Ramos (cell line): ENCODE measurements around the gene RIPK3.
"Not testable (repeated sequence)": the region's sequence is repeated elsewhere in the genome, so short reads cannot be mapped to it uniquely, and the experiment has no call there.

ENCODE experiments used
- in situ Hi-C: fragments of 300-500 bp; cut with MboI; formaldehyde crosslinking; loops from one replicate; pipeline ENCODE4 v1.14.3; 2022; ENCODE audit warnings: low sequenced_read_pairs; ENCODE audit not compliant: unreplicated experiment

RIPK3 gene

GRCh38 chr14:24339284-24340151, at the start of gene RIPK3:
Gene RIPK3 (minus strand): TSS chr14:24339991. CDS start chr14:24339826, 165 bp downstream.
- in situ Hi-C loops: no loop called here

GRCh38 chr14:24389226-24389848, 49.5 kb upstream of the RIPK3 start:
- in situ Hi-C loops: no loop called here

GRCh38 chr14:24388474-24389179, 48.8 kb upstream of the RIPK3 start:
- in situ Hi-C loops: no loop called here

- in situ Hi-C loops: not testable (repeated sequence)
Measured at GRCh38 chr14:24387579-24387978, 47.8 kb upstream of the RIPK3 start.

- in situ Hi-C loops: no loop called here
Measured at GRCh38 chr14:24387009-24387345, 47.2 kb upstream of the RIPK3 start.

GRCh38 chr14:24385524-24385923, 45.7 kb upstream of the RIPK3 start:
- in situ Hi-C loops: no loop called here

GRCh38 chr14:24384169-24384568, 44.4 kb upstream of the RIPK3 start:
- in situ Hi-C loops: no loop called here

GRCh38 chr14:24382064-24382371, 42.2 kb upstream of the RIPK3 start:
- in situ Hi-C loops: no loop called here

GRCh38 chr14:24381363-24382063, 41.7 kb upstream of the RIPK3 start:
- in situ Hi-C loops: no loop called here

- in situ Hi-C loops: no loop called here
Measured at GRCh38 chr14:24379907-24380730, 40.3 kb upstream of the RIPK3 start.

- in situ Hi-C loops: no loop called here
Measured at GRCh38 chr14:24378981-24379906, 39.5 kb upstream of the RIPK3 start.

- in situ Hi-C loops: no loop called here
Measured at GRCh38 chr14:24378327-24378726, 38.5 kb upstream of the RIPK3 start.

- in situ Hi-C loops: no loop called here
Measured at GRCh38 chr14:24377657-24378056, 37.9 kb upstream of the RIPK3 start.

GRCh38 chr14:24377126-24377525, 37.3 kb upstream of the RIPK3 start:
- in situ Hi-C loops: no loop called here

- in situ Hi-C loops: no loop called here
Measured at GRCh38 chr14:24376448-24377070, 36.8 kb upstream of the RIPK3 start.

GRCh38 chr14:24372701-24373416, 33.1 kb upstream of the RIPK3 start:
- in situ Hi-C loops: loop anchor here (5.0 kb wide), 1 partner anchor 39 kb away; no protein-coding TSS in a partner anchor

- in situ Hi-C loops: loop anchor here (5.0 kb wide), 1 partner anchor 41 kb away; no protein-coding TSS in a partner anchor
Measured at GRCh38 chr14:24371605-24372004, 31.8 kb upstream of the RIPK3 start.

GRCh38 chr14:24370748-24371147, 31.0 kb upstream of the RIPK3 start:
- in situ Hi-C loops: loop anchor here (5.0 kb wide), 1 partner anchor 42 kb away; no protein-coding TSS in a partner anchor
